GM12891 (cell line): ENCODE results near the gene OR5B21.

Source experiments
- PAX5 ChIP-seq: IDR thresholded peaks from 2 replicates; pipeline ENCODE4 v1.6.1; 2011; ENCODE audit warnings: low read length, moderate library complexity, mild to moderate bottlenecking; ENCODE audit not compliant: insufficient read depth, severe bottlenecking
- POLR2A ChIP-seq: IDR thresholded peaks from 2 replicates; pipeline ENCODE4 v1.6.1; 2011; ENCODE audit warnings: low read depth, low read length, control low read depth
- POLR2AphosphoS5 ChIP-seq: IDR thresholded peaks from 2 replicates; pipeline ENCODE4 v1.6.1; 2011; ENCODE audit warnings: low read depth, low read length, control low read depth
- POU2F2 ChIP-seq: IDR thresholded peaks from 2 replicates; pipeline ENCODE4 v1.6.1; 2011; ENCODE audit warnings: low read depth, mild to moderate bottlenecking, control low read depth, low read length, moderate library complexity
- SPI1 ChIP-seq: IDR thresholded peaks from 2 replicates; pipeline ENCODE4 v1.6.1; 2011; ENCODE audit warnings: low read depth, low read length, control low read depth
- TAF1 ChIP-seq: IDR thresholded peaks from 2 replicates; pipeline ENCODE4 v1.6.1; 2011; ENCODE audit warnings: low read depth, low read length, control low read depth

GRCh38 chr11:58494101-58494500, 13.8 kb downstream of the OR5B21 start:
- TF ChIP-seq POLR2AphosphoS5 (no peak), POLR2A (no peak), TAF1 (no peak), SPI1 (no peak), PAX5 (no peak), POU2F2 (no peak)
